Activated CD8-positive, alpha-beta memory T cell treated with anti-CD3 and anti-CD28 coated beads, Interleukin-2, amount 10 ng/mL, durations not matched to agents 7 days and 5 days (primary cell): ENCODE data around the gene DOK6. TPM values are rescaled to one million over a fixed set of nuclear protein-coding genes. Genes with fewer than 3 reads are reported as not detected.

Source experiments
- ATAC-seq: fragments of 150-1000 bp; cut with Tn5 transposase; one replicate; pipeline ENCODE4 v1.10.0; 2021; ENCODE audit warnings: moderate library complexity
- CTCF ChIA-PET: fragments of 350-600 bp; sonication (Branson Sonifier 250); formaldehyde crosslinking; loops from one replicate; lab custom pipeline; 2021; ENCODE audit warnings: antibody characterized with exemption; lab: Charles Lee
- DNase-seq: peaks from one replicate; pipeline ENCODE4 v3.0.0-alpha.2; 2020
- H3K27ac Mint-ChIP-seq: one replicate; pipeline ENCODE4 v1.8.0; 2021; ENCODE audit warnings: mild to moderate bottlenecking, mixed read lengths
- H3K27me3 Mint-ChIP-seq: one replicate; pipeline ENCODE4 v1.8.0; 2021; ENCODE audit warnings: mixed read lengths
- H3K36me3 Mint-ChIP-seq: one replicate; pipeline ENCODE4 v1.8.0; 2021; ENCODE audit warnings: mild to moderate bottlenecking, mixed read lengths
- H3K4me1 Mint-ChIP-seq: one replicate; pipeline ENCODE4 v1.8.0; 2021; ENCODE audit warnings: mixed read lengths
- H3K4me3 Mint-ChIP-seq: one replicate; pipeline ENCODE4 v1.8.0; 2021; ENCODE audit warnings: mild to moderate bottlenecking, moderate library complexity, mixed read lengths
- H3K9me3 Mint-ChIP-seq: one replicate; pipeline ENCODE4 v1.8.0; 2022; ENCODE audit warnings: low read depth, mixed read lengths
- total RNA-seq, 2 experiments: library from RNA; stranded (reverse); gene quantifications; one replicate each; pipeline ENCODE4 v1.2.3, GENCODE V29; 2021

DOK6 gene
- total RNA-seq, 2 experiments from 2014 or later = not detected

- DNase-seq (no peak), ATAC-seq (no peak)
- no peaks in the 10 kb centered on the region for H3K27me3 Mint-ChIP-seq
- peaks cover 4% of the 10 kb centered on the region for H3K4me1 Mint-ChIP-seq
- CTCF ChIA-PET = no interaction called here
- no peak overlapping the region for H3K27ac Mint-ChIP-seq
- peaks cover 3% of the 10 kb centered on the region for H3K9me3 Mint-ChIP-seq
- peaks cover 14% of the 10 kb centered on the region for H3K36me3 Mint-ChIP-seq
- H3K4me3 Mint-ChIP-seq = no peak overlapping the region
Measured at GRCh38 chr18:69774831-69775230, 374.1 kb downstream of the DOK6 start.

DNA sequence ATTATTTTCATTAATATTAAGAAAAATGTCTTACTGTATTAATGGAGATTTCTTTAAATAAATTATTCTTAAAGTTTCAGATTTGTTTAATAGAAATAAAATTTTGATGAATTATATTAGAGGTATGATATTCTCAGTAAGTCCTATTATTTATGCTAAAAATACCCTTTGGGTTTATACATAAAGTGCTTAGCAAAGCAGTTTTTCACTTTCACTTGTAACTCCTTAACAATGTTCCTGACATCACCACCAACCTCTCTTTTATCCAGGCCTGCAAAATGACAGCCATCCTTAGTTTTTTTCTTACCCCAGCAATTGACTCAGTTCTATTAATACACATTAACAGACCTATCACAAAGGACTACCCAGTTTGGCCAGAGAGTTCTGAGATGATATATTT lies 376.6 kb downstream of the DOK6 start:
- H3K4me1 Mint-ChIP-seq = peaks cover 4% of the 10 kb centered on the region
- H3K36me3 Mint-ChIP-seq = peaks cover 12% of the 10 kb centered on the region
- DNase-seq (no peak), ATAC-seq (no peak)
- CTCF ChIA-PET = no interaction called here
- peaks cover 2% of the 10 kb centered on the region for H3K9me3 Mint-ChIP-seq
- no peak overlapping the region for H3K4me3 Mint-ChIP-seq
- H3K27ac Mint-ChIP-seq = no peak overlapping the region
- H3K27me3 Mint-ChIP-seq = no peaks in the 10 kb centered on the region

GRCh38 chr18:69778680-69779079 lies 378.0 kb downstream of the DOK6 start:
- no peak overlapping the region for H3K4me3 Mint-ChIP-seq
- DNase-seq (no peak), ATAC-seq (no peak)
- no peaks in the 10 kb centered on the region for H3K27me3 Mint-ChIP-seq
- H3K27ac Mint-ChIP-seq = no peak overlapping the region
- CTCF ChIA-PET = no interaction called here
- no peaks in the 10 kb centered on the region for H3K9me3 Mint-ChIP-seq
- peaks cover 4% of the 10 kb centered on the region for H3K36me3 Mint-ChIP-seq
- peaks cover 4% of the 10 kb centered on the region for H3K4me1 Mint-ChIP-seq

DNA sequence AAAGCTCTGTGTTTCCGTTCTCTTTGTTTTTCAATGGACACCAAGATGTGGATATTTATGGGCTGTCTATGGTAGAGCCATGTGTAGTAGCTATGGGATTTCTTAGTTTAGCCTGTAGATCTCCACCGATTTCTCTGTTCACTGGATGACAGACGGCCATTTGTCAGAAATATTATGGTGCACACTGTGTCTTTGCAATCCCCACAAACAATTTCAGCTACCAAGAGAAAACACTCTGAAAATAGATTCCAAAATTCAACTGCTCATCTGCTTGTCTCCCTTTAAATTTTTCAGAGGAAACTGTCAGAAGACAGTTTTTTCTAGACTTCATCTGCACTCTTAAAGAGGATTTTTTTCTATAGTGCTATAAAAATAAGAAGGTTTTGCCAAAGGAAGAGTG lies 380.2 kb downstream of the DOK6 start:
- DNase-seq (no peak), ATAC-seq (no peak)
- CTCF ChIA-PET = no interaction called here
- no peaks in the 10 kb centered on the region for H3K9me3 Mint-ChIP-seq
- no peaks in the 10 kb centered on the region for H3K27me3 Mint-ChIP-seq
- no peak overlapping the region for H3K4me3 Mint-ChIP-seq
- no peaks in the 10 kb centered on the region for H3K4me1 Mint-ChIP-seq
- no peak overlapping the region for H3K27ac Mint-ChIP-seq
- H3K36me3 Mint-ChIP-seq = no peaks in the 10 kb centered on the region

GRCh38 chr18:69784815-69785214 lies 384.1 kb downstream of the DOK6 start:
- H3K27ac Mint-ChIP-seq = no peak overlapping the region
- DNase-seq (no peak), ATAC-seq (no peak)
- no peak overlapping the region for H3K4me3 Mint-ChIP-seq
- CTCF ChIA-PET = no interaction called here
- no peaks in the 10 kb centered on the region for H3K27me3 Mint-ChIP-seq
- H3K9me3 Mint-ChIP-seq = no peaks in the 10 kb centered on the region
- H3K4me1 Mint-ChIP-seq = peaks cover 1% of the 10 kb centered on the region
- no peaks in the 10 kb centered on the region for H3K36me3 Mint-ChIP-seq

DNA sequence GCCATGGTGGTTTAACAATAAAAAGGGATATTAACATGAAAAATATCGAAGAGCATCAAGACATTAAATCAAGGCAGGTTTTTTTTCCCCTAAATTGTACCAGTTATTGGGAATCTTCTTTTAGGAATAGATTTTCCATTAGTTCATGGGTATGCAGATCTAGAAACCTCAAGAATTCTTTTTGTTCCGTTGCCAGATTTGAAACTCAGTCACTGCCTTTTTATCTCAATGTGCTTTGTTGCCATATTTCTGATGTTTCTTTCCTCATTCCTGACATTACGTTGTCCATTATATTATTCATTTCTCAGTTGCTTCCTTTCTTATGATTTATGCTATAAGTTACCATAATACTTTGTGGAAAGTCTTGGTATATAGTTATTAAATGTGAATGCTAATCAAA lies 384.8 kb downstream of the DOK6 start:
- Mint-ChIP-seq H3K4me1 (peaks cover 1% of the 10 kb centered on the region), H3K4me3 (no peak overlapping the region), H3K27me3 (no peaks in the 10 kb centered on the region), H3K36me3 (no peaks in the 10 kb centered on the region), H3K9me3 (no peaks in the 10 kb centered on the region), H3K27ac (no peak overlapping the region)
- no peak for DNase-seq
- CTCF ChIA-PET = no interaction called here
- ATAC-seq = no peak

DNA sequence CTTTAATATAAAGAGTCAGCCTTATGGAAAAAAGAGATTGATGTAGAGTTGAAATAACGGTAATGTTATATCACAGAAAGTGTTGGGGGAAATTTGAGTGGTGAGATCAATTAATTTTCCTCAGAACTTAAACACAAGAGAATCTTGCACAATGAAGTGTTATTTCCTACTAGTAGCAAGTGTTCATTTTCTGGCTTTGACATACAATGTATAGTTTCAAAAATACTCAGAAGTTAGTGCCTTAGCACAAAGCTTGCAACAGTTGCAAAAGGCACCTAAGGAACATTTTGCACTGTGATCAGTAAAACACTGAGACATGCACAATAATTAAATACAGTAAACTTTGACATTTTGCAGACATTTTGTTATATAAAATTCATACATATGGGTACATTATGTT lies 385.7 kb downstream of the DOK6 start:
- DNase-seq (no peak), ATAC-seq (no peak)
- H3K27me3 Mint-ChIP-seq = no peaks in the 10 kb centered on the region
- no peaks in the 10 kb centered on the region for H3K9me3 Mint-ChIP-seq
- no peaks in the 10 kb centered on the region for H3K36me3 Mint-ChIP-seq
- no peak overlapping the region for H3K4me3 Mint-ChIP-seq
- CTCF ChIA-PET = no interaction called here
- peaks cover 1% of the 10 kb centered on the region for H3K4me1 Mint-ChIP-seq
- H3K27ac Mint-ChIP-seq = no peak overlapping the region

- ATAC-seq = no peak
Measured at GRCh38 chr18:69787825-69788547, 387.3 kb downstream of the DOK6 start.

DNA sequence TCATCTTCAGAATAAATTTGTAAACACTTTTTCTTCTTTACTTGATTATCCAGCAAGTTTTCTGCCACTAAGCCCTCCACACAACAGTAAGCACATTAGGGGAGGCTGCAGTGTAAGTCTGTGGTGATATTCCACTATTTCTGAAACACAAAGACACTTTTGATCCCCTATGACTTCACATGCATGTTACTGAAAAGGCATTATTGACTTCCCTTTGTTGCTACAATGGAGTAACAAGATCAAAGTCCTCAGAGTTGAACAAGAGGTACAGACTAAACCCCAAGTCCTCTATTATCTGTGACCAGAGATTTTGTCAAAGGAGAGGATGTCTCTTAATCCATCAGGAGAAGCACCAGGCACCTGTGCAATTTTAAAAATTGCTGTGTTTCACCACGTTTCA lies 389.1 kb downstream of the DOK6 start:
- H3K27ac Mint-ChIP-seq = no peak overlapping the region
- CTCF ChIA-PET = no interaction called here
- DNase-seq (no peak), ATAC-seq (no peak)
- peaks cover 1% of the 10 kb centered on the region for H3K4me1 Mint-ChIP-seq
- no peak overlapping the region for H3K4me3 Mint-ChIP-seq
- peaks cover 2% of the 10 kb centered on the region for H3K36me3 Mint-ChIP-seq
- no peaks in the 10 kb centered on the region for H3K27me3 Mint-ChIP-seq
- H3K9me3 Mint-ChIP-seq = no peaks in the 10 kb centered on the region

More at GRCh38 chr18:69787825-69788547, 387.3 kb downstream of the DOK6 start:
- Mint-ChIP-seq H3K4me3 (no peak overlapping the region), H3K27me3 (no peaks in the 10 kb centered on the region), H3K36me3 (no peaks in the 10 kb centered on the region), H3K4me1 (peaks cover 1% of the 10 kb centered on the region), H3K27ac (no peak overlapping the region), H3K9me3 (no peaks in the 10 kb centered on the region)
- CTCF ChIA-PET = no interaction called here
- DNase-seq = no peak

DNA sequence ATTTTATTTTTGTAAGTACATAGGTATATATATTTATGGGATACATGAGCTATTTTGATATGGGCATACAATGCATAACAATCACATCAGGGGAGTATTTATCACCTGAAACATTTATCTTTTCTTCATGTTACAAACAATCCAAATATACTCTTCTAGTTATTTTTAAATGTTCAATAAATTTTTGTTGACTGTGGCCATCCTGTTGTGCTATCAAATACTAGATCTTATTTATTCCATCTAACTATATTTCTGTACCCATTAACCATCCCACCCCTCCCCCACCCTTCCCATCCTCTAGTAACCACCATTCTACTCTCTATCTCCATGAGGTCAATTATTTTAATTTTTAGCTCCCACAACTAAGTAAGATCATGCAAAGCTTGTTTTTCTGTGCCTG lies 390.0 kb downstream of the DOK6 start:
- Mint-ChIP-seq H3K4me3 (no peak overlapping the region), H3K36me3 (peaks cover 2% of the 10 kb centered on the region), H3K27me3 (no peaks in the 10 kb centered on the region), H3K4me1 (peaks cover 1% of the 10 kb centered on the region), H3K9me3 (no peaks in the 10 kb centered on the region), H3K27ac (no peak overlapping the region)
- DNase-seq (no peak), ATAC-seq (no peak)
- CTCF ChIA-PET = no interaction called here

GRCh38 chr18:69795791-69796190 lies 395.1 kb downstream of the DOK6 start:
- no peaks in the 10 kb centered on the region for H3K4me1 Mint-ChIP-seq
- ATAC-seq (no peak), DNase-seq (no peak)
- no peaks in the 10 kb centered on the region for H3K27me3 Mint-ChIP-seq
- peaks cover 3% of the 10 kb centered on the region for H3K36me3 Mint-ChIP-seq
- H3K27ac Mint-ChIP-seq = no peak overlapping the region
- no peak overlapping the region for H3K4me3 Mint-ChIP-seq
- H3K9me3 Mint-ChIP-seq = no peaks in the 10 kb centered on the region
- CTCF ChIA-PET = no interaction called here

GRCh38 chr18:69804776-69805501 lies 404.3 kb downstream of the DOK6 start:
- CTCF ChIA-PET = no interaction called here
- DNase-seq (no peak), ATAC-seq (no peak)
- Mint-ChIP-seq H3K27ac (no peak overlapping the region), H3K4me1 (no peaks in the 10 kb centered on the region), H3K36me3 (peaks cover 6% of the 10 kb centered on the region), H3K4me3 (no peak overlapping the region), H3K27me3 (no peaks in the 10 kb centered on the region), H3K9me3 (no peaks in the 10 kb centered on the region)

DNA sequence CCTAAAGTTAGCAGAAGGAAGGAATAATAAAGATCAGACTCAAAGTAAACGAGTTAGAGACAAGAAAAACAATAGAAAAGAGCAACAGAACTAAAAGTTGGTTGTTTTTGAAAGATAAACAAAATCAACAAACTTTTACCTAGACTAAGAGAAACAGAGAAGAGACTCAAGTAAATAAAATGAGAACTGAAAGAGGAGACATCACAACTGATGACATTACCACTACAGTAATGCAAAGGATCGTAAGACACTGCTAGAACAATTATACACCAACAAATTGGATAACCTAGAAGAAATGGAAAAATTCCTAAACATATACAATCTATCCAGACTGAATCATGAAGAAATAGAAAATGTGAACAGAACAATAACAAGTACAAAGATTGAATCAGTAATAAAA lies 407.7 kb downstream of the DOK6 start:
- Mint-ChIP-seq H3K9me3 (no peaks in the 10 kb centered on the region), H3K4me3 (no peak overlapping the region), H3K4me1 (no peaks in the 10 kb centered on the region), H3K36me3 (peaks cover 20% of the 10 kb centered on the region), H3K27ac (no peak overlapping the region), H3K27me3 (no peaks in the 10 kb centered on the region)
- CTCF ChIA-PET = no interaction called here
- ATAC-seq (no peak), DNase-seq (no peak)

GRCh38 chr18:69813559-69813958 lies 412.9 kb downstream of the DOK6 start:
- no peaks in the 10 kb centered on the region for H3K9me3 Mint-ChIP-seq
- H3K4me3 Mint-ChIP-seq = no peak overlapping the region
- CTCF ChIA-PET = no interaction called here
- DNase-seq (no peak), ATAC-seq (no peak)
- peaks cover 24% of the 10 kb centered on the region for H3K36me3 Mint-ChIP-seq
- H3K27ac Mint-ChIP-seq = no peak overlapping the region
- H3K27me3 Mint-ChIP-seq = no peaks in the 10 kb centered on the region
- H3K4me1 Mint-ChIP-seq = no peaks in the 10 kb centered on the region
